ENCODE measurements around the gene PHGDH.

- no peak for TF ChIP-seq POLR2A (IDR thresholded peaks at IDR 0.05; ENCODE audit: low read depth, low read length)
- no peak for TF ChIP-seq POLR2AphosphoS5 (IDR thresholded peaks at IDR 0.05; ENCODE audit: low read depth, low read length)
These were observed 76.0 kb downstream of the PHGDH start for GRCh38 chr1:119787776-119788175.

Data from GM12892 (cell line).